K562 (cell line): ENCODE measurements around the gene IGFBP4.

Experiments used
- NONO ChIP-seq, 2 experiments: fragments of 200-400 bp in 1 of 2; fragments of 450-650 bp in 1 of 2; formaldehyde crosslinking in 1 of 2; IDR thresholded peaks; 2 replicates each; pipeline ENCODE4 v1.6.1; 2017; ENCODE audit warnings: low read depth in 2 of 2, mild to moderate bottlenecking in 2 of 2, moderate library complexity in 2 of 2, low read length in 1 of 2
- NR2C2 ChIP-seq, 2 experiments: fragments of 200-800 bp in 1 of 2; sonication (Bioruptor generic) in 1 of 2; sonication (generic) in 1 of 2; formaldehyde crosslinking in 1 of 2; IDR thresholded peaks; 2 replicates each; pipeline versions ENCODE4 v1.6.1 to v1.8.0; 2016 to 2022; ENCODE audit warnings: mild to moderate bottlenecking in 1 of 2, missing compliant biosample characterization in 1 of 2, missing genetic modification characterization in 1 of 2, missing genetic modification reagents in 1 of 2
- PHF21A ChIP-seq: fragments of 450-650 bp; IDR thresholded peaks from 2 replicates; pipeline ENCODE4 v1.6.1; 2017; ENCODE audit warnings: low read depth, borderline replicate concordance
- SMARCC2 ChIP-seq: fragments of 450-650 bp; IDR thresholded peaks from 2 replicates; pipeline ENCODE4 v1.6.1; 2017; ENCODE audit warnings: antibody characterized with exemption, moderate library complexity, mild to moderate bottlenecking, low read depth
- ZNF699 ChIP-seq: fragments of 250-450 bp; sonication (Bioruptor Pico); IDR thresholded peaks from 2 replicates; pipeline ENCODE4 v1.8.0; 2021; ENCODE audit warnings: mild to moderate bottlenecking, moderate library complexity; ENCODE audit not compliant: insufficient replicate concordance
- TF ChIP-seq, protein P1 (sequence below): sonication (generic); formaldehyde crosslinking; IDR thresholded peaks from 2 replicates; pipeline ENCODE4 v1.8.1; 2023; ENCODE audit warnings: mild to moderate bottlenecking, missing genetic modification reagents, moderate library complexity
- TF ChIP-seq, protein P2 (sequence below): fragments of 250-450 bp; sonication (Bioruptor Pico); IDR thresholded peaks from 2 replicates; pipeline ENCODE4 v1.6.1; 2021; ENCODE audit warnings: mild to moderate bottlenecking

DNA sequence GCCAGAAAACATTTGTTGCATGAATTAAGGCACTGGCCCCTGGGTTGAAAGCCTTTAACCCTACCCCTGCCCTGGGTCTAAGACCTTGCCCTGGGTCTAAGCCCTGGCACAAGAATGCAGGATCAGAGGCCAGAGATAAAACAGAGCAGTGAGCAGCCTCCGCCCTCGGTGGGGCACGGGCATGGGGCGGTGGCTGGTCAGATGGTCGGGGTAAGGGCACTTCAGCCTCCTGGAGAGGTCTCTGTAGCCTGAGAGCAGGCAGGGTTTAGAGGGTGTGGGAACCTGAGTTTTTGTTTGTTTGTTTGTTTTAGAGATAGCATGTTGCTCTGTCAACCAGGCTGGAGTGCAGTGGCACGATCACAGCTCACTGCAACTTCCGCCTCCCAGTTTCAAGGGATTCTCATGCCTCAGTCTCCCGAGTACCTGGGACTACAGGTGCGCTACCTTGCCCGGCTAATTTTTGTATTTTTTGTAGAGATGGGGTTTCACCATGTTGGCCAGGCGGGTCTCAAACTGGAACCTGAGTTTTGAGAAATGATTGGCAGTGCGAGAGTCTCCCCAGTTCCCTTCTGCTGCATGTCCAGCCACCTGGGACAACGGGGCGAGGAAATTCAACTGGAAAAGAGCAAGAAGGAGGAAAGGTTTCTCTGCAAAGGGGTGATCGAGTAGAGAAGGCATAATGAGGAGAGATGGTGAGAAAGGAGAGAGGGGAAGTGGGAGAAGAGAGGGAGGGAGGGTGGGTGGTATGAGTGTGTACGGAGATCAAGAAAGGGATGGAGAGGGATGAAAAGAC is 30.5 kb downstream of the IGFBP4 start:
- TF ChIP-seq SMARCC2 (no peak), ZNF699 (CRISPR knock-in tag) (no peak), NONO (IDR thresholded peaks at IDR 0.05; ENCODE audit: low read depth in 2 of 2, low read length in 1 of 2) (no peak), NR2C2 (CRISPR knock-in tag; IDR thresholded peaks at IDR 0.05) (no peak), NR2C2 (tag; IDR thresholded peaks at IDR 0.05) (no peak), PHF21A (no peak)
- TF ChIP-seq, protein P1, sequence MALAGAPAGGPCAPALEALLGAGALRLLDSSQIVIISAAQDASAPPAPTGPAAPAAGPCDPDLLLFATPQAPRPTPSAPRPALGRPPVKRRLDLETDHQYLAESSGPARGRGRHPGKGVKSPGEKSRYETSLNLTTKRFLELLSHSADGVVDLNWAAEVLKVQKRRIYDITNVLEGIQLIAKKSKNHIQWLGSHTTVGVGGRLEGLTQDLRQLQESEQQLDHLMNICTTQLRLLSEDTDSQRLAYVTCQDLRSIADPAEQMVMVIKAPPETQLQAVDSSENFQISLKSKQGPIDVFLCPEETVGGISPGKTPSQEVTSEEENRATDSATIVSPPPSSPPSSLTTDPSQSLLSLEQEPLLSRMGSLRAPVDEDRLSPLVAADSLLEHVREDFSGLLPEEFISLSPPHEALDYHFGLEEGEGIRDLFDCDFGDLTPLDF: no peak
- TF ChIP-seq, protein P2, sequence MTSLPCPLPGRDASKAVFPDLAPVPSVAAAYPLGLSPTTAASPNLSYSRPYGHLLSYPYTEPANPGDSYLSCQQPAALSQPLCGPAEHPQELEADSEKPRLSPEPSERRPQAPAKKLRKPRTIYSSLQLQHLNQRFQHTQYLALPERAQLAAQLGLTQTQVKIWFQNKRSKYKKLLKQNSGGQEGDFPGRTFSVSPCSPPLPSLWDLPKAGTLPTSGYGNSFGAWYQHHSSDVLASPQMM (CRISPR knock-in tag): no peak
